ENCODE data around the gene SLC47A1. TPM values are rescaled to one million over a fixed set of nuclear protein-coding genes. Genes with fewer than 3 reads are reported as not detected.
"Not testable (repeated sequence)": the region's sequence is repeated elsewhere in the genome, so short reads cannot be mapped to it uniquely, and the experiment has no call there.

The SLC47A1 gene
- total and polyA plus RNA-seq, 2 of the 13 experiments (the other 11 are each of a cell fraction or from before 2014, with no cell fraction given) = 42.1 to 67.5 TPM

DNA sequence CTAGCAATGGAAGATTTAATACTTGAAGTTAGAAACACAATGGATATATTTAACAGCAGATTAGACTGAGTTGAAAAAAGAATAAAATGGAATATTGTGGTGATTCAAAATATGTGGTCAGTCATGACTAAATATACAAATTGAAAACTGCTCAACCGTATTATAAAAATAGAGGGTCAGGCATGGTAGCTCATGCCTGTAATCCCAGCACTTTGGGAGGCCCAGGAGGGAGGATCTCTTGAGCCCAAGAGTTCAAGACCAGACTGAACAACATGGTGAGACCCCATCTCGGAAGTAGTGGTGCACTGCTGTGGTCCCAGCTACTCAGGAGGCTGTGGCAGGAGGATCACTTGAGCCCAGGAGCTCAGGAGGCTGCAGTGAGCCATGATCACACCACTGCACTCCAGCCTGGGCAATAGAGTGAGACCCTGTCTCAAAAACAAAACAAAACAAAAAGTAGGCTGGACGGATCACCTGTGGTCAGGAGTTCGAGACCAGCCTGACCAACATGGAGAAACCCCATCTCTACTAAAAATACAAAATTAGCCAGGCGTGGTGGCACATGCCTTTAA is 24.3 kb upstream of the SLC47A1 start:
- H3K79me2 ChIP-seq (ENCODE audit: insufficient read depth, low read length); POLR2A ChIA-PET; H3K27ac ChIP-seq (ENCODE audit: extremely low read length, insufficient read depth, low read length); FAIRE-seq; H3K4me2 ChIP-seq (ENCODE audit: low read depth, low read length); DNase-seq (ENCODE audit: low spot score); H2AFZ ChIP-seq (ENCODE audit: low read length); BruUV-seq (replicated peaks); H3K9ac ChIP-seq (ENCODE audit: insufficient read depth, low read depth, low read length); H3K27me3 ChIP-seq (ENCODE audit: control insufficient read depth in 1 of 2, insufficient read depth in 2 of 2, low read length in 2 of 2); H3K36me3 ChIP-seq (replicated peaks in 1 of 2; ENCODE audit: control insufficient read depth in 1 of 2, insufficient read depth in 2 of 2, low read length in 2 of 2); H4K20me1 ChIP-seq (ENCODE audit: insufficient read depth, low read length); CTCF ChIA-PET (ENCODE audit: low intra/inter-chr PET ratio, low total read pairs); H3K9me3 ChIP-seq (ENCODE audit: low read length); H3K4me3 ChIP-seq (replicated peaks in 1 of 3; ENCODE audit: insufficient read depth in 1 of 3, low read depth in 2 of 3, low read length in 3 of 3); ATAC-seq: not testable (repeated sequence)
- H3K4me1 ChIP-seq (ENCODE audit: insufficient read depth, low read length) = peaks cover 47% of the 10 kb centered on the region
- peak; percentile 83 for TF ChIP-seq ZNF121 (CRISPR knock-in tag; IDR thresholded peaks at IDR 0.05)
- TF ChIP-seq, protein P1, sequence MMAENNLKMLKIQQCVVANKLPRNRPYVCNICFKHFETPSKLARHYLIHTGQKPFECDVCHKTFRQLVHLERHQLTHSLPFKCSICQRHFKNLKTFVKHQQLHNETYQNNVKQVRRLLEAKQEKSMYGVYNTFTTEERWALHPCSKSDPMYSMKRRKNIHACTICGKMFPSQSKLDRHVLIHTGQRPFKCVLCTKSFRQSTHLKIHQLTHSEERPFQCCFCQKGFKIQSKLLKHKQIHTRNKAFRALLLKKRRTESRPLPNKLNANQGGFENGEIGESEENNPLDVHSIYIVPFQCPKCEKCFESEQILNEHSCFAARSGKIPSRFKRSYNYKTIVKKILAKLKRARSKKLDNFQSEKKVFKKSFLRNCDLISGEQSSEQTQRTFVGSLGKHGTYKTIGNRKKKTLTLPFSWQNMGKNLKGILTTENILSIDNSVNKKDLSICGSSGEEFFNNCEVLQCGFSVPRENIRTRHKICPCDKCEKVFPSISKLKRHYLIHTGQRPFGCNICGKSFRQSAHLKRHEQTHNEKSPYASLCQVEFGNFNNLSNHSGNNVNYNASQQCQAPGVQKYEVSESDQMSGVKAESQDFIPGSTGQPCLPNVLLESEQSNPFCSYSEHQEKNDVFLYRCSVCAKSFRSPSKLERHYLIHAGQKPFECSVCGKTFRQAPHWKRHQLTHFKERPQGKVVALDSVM (CRISPR knock-in tag; IDR thresholded peaks at IDR 0.05) = peak; percentile 75
- in situ Hi-C loops (cut with HindIII; ENCODE audit: extremely low pct_ligation_motif_present, low pct_unique_long_range_greater_than_20kb) = loop anchor here (25.0 kb wide), 1 partner anchor 203 kb away; the partner anchor contains the start of gene SLC47A2
- intact Hi-C loops (cut with micrococcal nuclease; ENCODE audit: unreplicated experiment) = loop anchor here (2.0 kb wide), 1 partner anchor 253 kb away; no protein-coding TSS in a partner anchor
- 73% methylated on average over 5 of the region's 5 CpGs for WGBS (ENCODE audit: low lambda C conversion rate)

DNA sequence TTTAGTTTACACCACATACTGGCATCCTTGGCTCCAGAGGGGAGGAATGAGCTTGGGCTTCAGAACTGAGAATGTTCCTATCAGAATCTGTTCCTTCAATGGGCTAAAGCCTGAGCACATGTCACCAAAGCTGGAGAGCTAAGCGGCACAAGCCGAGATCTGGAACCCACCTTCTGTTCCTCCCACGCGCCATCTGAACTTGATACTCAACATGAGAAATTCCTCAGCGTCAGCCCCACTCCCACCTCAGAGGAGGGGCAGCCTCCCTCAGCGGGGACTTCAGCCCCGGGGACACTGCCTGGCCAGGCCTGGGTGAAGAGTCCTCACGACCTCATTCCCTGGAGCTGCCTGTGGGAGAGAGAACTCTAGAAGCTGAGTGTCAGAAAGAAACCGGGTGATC is 22.8 kb upstream of the SLC47A1 start:
- no peak overlapping the region for H3K27ac ChIP-seq (ENCODE audit: extremely low read length, insufficient read depth, low read length)
- no peaks in the 10 kb centered on the region for H3K36me3 ChIP-seq (replicated peaks in 1 of 2; ENCODE audit: control insufficient read depth in 1 of 2, insufficient read depth in 2 of 2, low read length in 2 of 2)
- H3K9me3 ChIP-seq (ENCODE audit: low read length) = no peaks in the 10 kb centered on the region
- H3K4me3 ChIP-seq (replicated peaks in 1 of 3; ENCODE audit: insufficient read depth in 1 of 3, low read depth in 2 of 3, low read length in 3 of 3) = peak overlapping the region; percentile 1 to 53 (median 29); a peak in 2 of 6 replicates
- no peak overlapping the region for H2AFZ ChIP-seq (ENCODE audit: low read length)
- ATAC-seq = peak; percentile 45; the same call in 2 of the 3 replicates
- no peak for FAIRE-seq
- no peak for DNase-seq (ENCODE audit: low spot score)
- no peaks in the 10 kb centered on the region for H3K79me2 ChIP-seq (ENCODE audit: insufficient read depth, low read length)
- WGBS (ENCODE audit: low lambda C conversion rate) = 7% methylated on average over 6 of the region's 9 CpGs
- intact Hi-C loops (cut with micrococcal nuclease; ENCODE audit: unreplicated experiment) = no loop called here
- ChIA-PET CTCF (ENCODE audit: low intra/inter-chr PET ratio, low total read pairs) (no interaction called here), POLR2A (no interaction called here)
- no TSS peak for BruUV-seq (replicated peaks)
- peak overlapping the region; percentile 7; the same call in 1 of the 2 replicates for H3K9ac ChIP-seq (ENCODE audit: insufficient read depth, low read depth, low read length)
- H3K27me3 ChIP-seq (ENCODE audit: control insufficient read depth in 1 of 2, insufficient read depth in 2 of 2, low read length in 2 of 2) = peaks cover 0 to 7% of the 10 kb centered on the region in 2 experiments; a peak in 2 of 5 replicates
- H3K4me1 ChIP-seq (ENCODE audit: insufficient read depth, low read length) = peaks cover 60% of the 10 kb centered on the region
- in situ Hi-C loops (cut with HindIII; ENCODE audit: extremely low pct_ligation_motif_present, low pct_unique_long_range_greater_than_20kb) = loop anchor here (5.0 to 25.0 kb wide), 2 partner anchors 201 to 256 kb away; partner anchors contain the start of gene SLC47A2
- no peaks in the 10 kb centered on the region for H4K20me1 ChIP-seq (ENCODE audit: insufficient read depth, low read length)
- peak overlapping the region; percentile 66 for H3K4me2 ChIP-seq (ENCODE audit: low read depth, low read length)
- TF ChIP-seq JUND (CRISPR knock-in tag; IDR thresholded peaks at IDR 0.05) = no peak
- TF ChIP-seq POGK (CRISPR knock-in tag; conservative IDR thresholded peaks at IDR 0.05) = no peak
- TF ChIP-seq ZNF572 (CRISPR knock-in tag; IDR thresholded peaks at IDR 0.05) = no peak
- no peak for TF ChIP-seq NR3C1 (CRISPR knock-in tag; IDR thresholded peaks at IDR 0.05)
- TF ChIP-seq, protein P2, sequence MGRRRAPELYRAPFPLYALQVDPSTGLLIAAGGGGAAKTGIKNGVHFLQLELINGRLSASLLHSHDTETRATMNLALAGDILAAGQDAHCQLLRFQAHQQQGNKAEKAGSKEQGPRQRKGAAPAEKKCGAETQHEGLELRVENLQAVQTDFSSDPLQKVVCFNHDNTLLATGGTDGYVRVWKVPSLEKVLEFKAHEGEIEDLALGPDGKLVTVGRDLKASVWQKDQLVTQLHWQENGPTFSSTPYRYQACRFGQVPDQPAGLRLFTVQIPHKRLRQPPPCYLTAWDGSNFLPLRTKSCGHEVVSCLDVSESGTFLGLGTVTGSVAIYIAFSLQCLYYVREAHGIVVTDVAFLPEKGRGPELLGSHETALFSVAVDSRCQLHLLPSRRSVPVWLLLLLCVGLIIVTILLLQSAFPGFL (CRISPR knock-in tag; IDR thresholded peaks at IDR 0.05) = no peak
- TF ChIP-seq ZNF737 (CRISPR knock-in tag; IDR thresholded peaks at IDR 0.05; ENCODE audit: borderline replicate concordance) = no peak
- no peak for TF ChIP-seq LBX2 (CRISPR knock-in tag; IDR thresholded peaks at IDR 0.05; ENCODE audit: borderline replicate concordance)
- no peak for TF ChIP-seq PCBP1 (IDR thresholded peaks at IDR 0.05; ENCODE audit: borderline replicate concordance, low read depth, low read length)
- no peak for TF ChIP-seq DNMT3B (CRISPR knock-in tag; conservative IDR thresholded peaks at IDR 0.05)
